Measurements from ENCODE around the gene KIRREL1.

The KIRREL1 gene

DNA sequence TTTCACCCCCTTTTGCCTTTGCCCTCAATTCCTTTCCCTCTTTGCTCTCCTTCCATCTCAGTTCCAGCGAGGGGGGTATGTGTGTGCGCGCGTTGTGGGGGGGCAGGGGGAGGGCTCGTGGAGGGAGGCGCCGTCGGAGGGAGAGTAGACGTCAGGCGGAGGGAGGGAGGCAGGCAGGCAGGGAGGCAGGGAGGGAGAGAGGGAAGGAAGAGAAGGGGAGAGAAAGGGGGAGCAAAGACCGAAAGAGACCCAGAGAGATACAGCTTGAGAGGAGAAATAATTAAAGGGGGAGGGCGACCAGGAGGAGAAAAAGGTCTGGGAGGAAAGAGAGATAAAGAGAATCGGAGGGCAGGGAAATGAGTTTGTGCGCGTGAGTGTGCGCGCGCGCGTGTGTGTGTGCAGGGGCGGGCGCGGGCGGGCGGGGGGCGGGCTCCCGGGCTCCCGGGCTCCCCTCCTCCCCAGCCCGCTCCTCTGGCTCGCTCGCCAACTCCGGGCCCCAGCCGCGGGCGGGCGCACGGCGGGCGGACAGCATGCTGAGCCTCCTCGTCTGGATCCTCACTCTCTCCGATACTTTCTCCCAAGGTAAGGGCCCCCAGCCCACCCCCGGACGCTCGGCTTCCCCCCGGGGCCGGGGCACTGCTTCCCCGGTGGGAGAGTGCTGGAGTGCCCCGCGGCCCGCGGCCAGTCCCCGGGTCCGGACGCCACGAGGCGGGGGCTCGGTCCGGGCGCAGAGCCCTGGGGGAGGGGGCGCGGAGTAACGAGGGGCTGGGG, at the start of gene KIRREL1:
Gene KIRREL1 (plus strand): TSS at position 499 of the 771 bp plus-strand sequence. CDS start 32 bp downstream, at position 531.
- H3K27me3 ChIP-seq (replicated peaks; ENCODE audit: control insufficient read depth, insufficient read depth, low read length): peaks cover 2% of the 10 kb centered on the region
- TF ChIP-seq, protein P1, sequence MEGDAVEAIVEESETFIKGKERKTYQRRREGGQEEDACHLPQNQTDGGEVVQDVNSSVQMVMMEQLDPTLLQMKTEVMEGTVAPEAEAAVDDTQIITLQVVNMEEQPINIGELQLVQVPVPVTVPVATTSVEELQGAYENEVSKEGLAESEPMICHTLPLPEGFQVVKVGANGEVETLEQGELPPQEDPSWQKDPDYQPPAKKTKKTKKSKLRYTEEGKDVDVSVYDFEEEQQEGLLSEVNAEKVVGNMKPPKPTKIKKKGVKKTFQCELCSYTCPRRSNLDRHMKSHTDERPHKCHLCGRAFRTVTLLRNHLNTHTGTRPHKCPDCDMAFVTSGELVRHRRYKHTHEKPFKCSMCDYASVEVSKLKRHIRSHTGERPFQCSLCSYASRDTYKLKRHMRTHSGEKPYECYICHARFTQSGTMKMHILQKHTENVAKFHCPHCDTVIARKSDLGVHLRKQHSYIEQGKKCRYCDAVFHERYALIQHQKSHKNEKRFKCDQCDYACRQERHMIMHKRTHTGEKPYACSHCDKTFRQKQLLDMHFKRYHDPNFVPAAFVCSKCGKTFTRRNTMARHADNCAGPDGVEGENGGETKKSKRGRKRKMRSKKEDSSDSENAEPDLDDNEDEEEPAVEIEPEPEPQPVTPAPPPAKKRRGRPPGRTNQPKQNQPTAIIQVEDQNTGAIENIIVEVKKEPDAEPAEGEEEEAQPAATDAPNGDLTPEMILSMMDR (IDR thresholded peaks at IDR 0.05; ENCODE audit: insufficient read depth, low read length, poor library complexity, severe bottlenecking): no peak
- no peak for DNase-seq (ENCODE audit: extremely low read depth, insufficient read length)
- no peak within 1 kb of the TSS for H3K4me3 ChIP-seq (replicated peaks; ENCODE audit: low read depth, low read length)
- H3K36me3 ChIP-seq (ENCODE audit: control insufficient read depth, insufficient read depth, low read length): no peaks in the 10 kb centered on the region

DNA sequence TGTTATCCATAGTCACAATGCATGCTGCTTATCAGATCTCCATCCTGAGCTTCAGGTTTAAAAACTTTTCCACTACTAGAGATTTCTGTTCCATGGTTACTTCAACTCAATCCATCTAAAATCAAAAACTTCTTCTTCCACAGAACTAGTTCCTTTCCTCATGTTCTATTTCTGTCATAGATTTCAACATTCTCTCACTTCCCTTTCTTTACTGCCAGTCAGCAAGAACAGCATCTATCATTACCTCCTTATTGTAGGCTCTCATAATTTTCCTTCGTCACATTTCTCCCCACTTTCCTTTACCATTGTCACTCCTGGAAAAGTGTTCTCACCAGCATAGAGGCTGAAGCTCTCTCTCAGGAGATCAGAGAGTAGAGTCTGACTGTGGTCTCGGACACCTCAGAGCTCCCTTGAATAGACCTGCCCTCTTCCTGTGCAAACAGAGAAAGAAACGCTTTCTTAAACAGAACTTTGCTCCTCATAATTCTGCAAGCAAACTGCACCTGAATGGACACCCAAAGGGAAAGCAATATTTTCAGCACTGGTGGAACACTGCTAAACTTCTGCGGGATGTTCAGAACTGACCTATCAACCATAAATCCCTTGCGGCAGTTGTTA, 48.7 kb upstream of the KIRREL1 start:
- DNase-seq (ENCODE audit: extremely low read depth, insufficient read length): no peak
- TF ChIP-seq, protein P1 (IDR thresholded peaks at IDR 0.05; ENCODE audit: insufficient read depth, low read length, poor library complexity, severe bottlenecking): no peak
- Histone ChIP-seq H3K27me3 (replicated peaks; ENCODE audit: control insufficient read depth, insufficient read depth, low read length) (peaks cover 5% of the 10 kb centered on the region), H3K4me3 (replicated peaks; ENCODE audit: low read depth, low read length) (no peak overlapping the region), H3K36me3 (ENCODE audit: control insufficient read depth, insufficient read depth, low read length) (no peaks in the 10 kb centered on the region)

DNA sequence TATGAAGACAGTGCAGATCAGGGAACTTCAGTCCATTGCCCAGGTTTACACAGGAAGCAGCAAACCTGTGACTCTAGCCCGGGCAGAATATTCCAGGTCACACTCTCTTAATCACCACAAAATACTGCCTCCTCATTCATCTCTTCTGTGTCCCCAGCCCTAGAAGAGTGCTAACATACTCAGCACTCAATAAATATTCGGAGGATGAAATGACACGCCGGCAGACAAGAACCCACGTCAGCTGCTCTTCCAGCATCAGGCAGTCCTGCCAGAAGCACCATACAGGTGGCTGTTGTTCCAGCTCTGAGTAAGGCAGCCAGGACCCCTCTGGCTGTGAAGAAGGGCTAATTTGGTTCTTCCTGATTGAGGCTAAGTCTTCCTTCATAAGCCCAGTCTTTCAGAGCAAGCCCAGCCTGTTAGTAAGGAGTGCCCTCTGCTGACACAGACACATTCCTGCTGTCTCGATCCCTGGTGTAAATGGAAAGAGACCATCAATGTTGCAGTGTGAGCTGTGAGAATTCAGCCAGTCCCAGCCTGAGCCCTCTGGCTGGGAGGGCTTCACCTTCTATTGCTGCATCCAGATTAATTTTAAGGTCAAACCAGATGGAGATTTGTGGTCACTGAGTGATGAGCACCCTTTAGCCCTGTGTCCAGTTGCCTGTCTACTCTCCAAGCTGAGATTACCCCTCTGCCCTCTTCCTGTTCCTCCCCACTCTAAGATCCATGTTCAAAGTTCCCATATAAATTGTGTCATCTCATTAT, 45.0 kb upstream of the KIRREL1 start:
- Histone ChIP-seq H3K27me3 (replicated peaks; ENCODE audit: control insufficient read depth, insufficient read depth, low read length) (peaks cover 3% of the 10 kb centered on the region), H3K36me3 (ENCODE audit: control insufficient read depth, insufficient read depth, low read length) (no peaks in the 10 kb centered on the region), H3K4me3 (replicated peaks; ENCODE audit: low read depth, low read length) (no peak overlapping the region)
- TF ChIP-seq, protein P1 (IDR thresholded peaks at IDR 0.05; ENCODE audit: insufficient read depth, low read length, poor library complexity, severe bottlenecking): peak; percentile 71
- no peak for DNase-seq (ENCODE audit: extremely low read depth, insufficient read length)

- H3K4me3 ChIP-seq (replicated peaks; ENCODE audit: low read depth, low read length): no peak overlapping the region
- DNase-seq (ENCODE audit: extremely low read depth, insufficient read length): no peak
- H3K27me3 ChIP-seq (replicated peaks; ENCODE audit: control insufficient read depth, insufficient read depth, low read length): peaks cover 3% of the 10 kb centered on the region
- no peaks in the 10 kb centered on the region for H3K36me3 ChIP-seq (ENCODE audit: control insufficient read depth, insufficient read depth, low read length)
- TF ChIP-seq, protein P1 (IDR thresholded peaks at IDR 0.05; ENCODE audit: insufficient read depth, low read length, poor library complexity, severe bottlenecking): no peak
Observed at GRCh38 chr1:157949074-157949354, 44.4 kb upstream of the KIRREL1 start.

DNA sequence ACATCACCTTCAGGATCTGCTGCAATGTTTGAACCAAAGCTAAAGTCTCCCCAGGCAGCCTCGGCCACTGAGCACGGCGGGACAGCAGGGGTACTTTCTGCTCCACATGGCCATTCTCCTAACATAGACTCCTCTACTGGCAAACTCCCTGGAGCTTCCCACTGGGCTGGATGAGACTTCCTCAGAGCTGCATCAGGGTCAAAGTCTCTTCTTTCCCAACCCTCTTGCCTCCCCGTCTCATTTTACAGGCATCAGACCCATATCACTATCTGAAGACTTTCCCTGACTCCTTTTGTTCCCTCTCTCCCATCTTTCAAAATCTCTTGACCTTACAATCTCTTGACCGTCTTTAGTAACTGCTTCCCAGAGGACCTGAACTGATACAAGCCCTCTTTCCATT, 42.2 kb upstream of the KIRREL1 start:
- Histone ChIP-seq H3K4me3 (replicated peaks; ENCODE audit: low read depth, low read length) (no peak overlapping the region), H3K27me3 (replicated peaks; ENCODE audit: control insufficient read depth, insufficient read depth, low read length) (peaks cover 1% of the 10 kb centered on the region), H3K36me3 (ENCODE audit: control insufficient read depth, insufficient read depth, low read length) (no peaks in the 10 kb centered on the region)
- DNase-seq (ENCODE audit: extremely low read depth, insufficient read length): no peak
- TF ChIP-seq, protein P1 (IDR thresholded peaks at IDR 0.05; ENCODE audit: insufficient read depth, low read length, poor library complexity, severe bottlenecking): no peak
